ENCODE data around the gene UBE2J2. TPM values are rescaled to one million over a fixed set of nuclear protein-coding genes. Genes with fewer than 3 reads are reported as not detected.
A peak's percentile ranks its signal among the peaks of the same experiment; 100 is the strongest.

The UBE2J2 gene
- total and polyA plus RNA-seq, 11 donors, result 23.3 to 53.6 (median 34.7) TPM

- Histone ChIP-seq H3K9me3 (no peaks in the 10 kb centered on the region), H3K27ac (no peak overlapping the region), H3K27me3 (peaks cover 11 to 28% (median 17%) of the 10 kb centered on the region in 9 donors), H3K36me3 (peaks cover 0 to 12% (median 0%) of the 10 kb centered on the region in 9 donors), H3K4me3 (no peak overlapping the region), H3K4me1 (peaks cover 8 to 36% (median 23%) of the 10 kb centered on the region in 12 donors)
- no peak for DNase-seq
- intact Hi-C loops (cut with DNase I), result loop anchor here in 1 of 10 donors (10.0 kb wide), 1 partner anchor 110 kb away; no protein-coding TSS in a partner anchor
- no peak for ATAC-seq
- TF ChIP-seq POLR2A (IDR thresholded peaks at IDR 0.05) (no peak), CTCF (IDR thresholded peaks at IDR 0.05) (no peak)
- 89 to 91% (median 90%) methylated on average over 19 to 27 of the region's 27 CpGs for WGBS, 4 donors
These were observed 38.5 kb downstream of the UBE2J2 start for GRCh38 chr1:1235016-1235744.

GRCh38 chr1:1234180-1234808, 39.4 kb downstream of the UBE2J2 start:
- ATAC-seq (no peak), DNase-seq (no peak)
- no peak overlapping the region for H3K27ac ChIP-seq
- no peaks in the 10 kb centered on the region for H3K9me3 ChIP-seq
- no peak overlapping the region for H3K4me3 ChIP-seq
- H3K36me3 ChIP-seq, result peaks cover 0 to 12% (median 0%) of the 10 kb centered on the region in 9 donors
- TF ChIP-seq CTCF (IDR thresholded peaks at IDR 0.05), result no peak
- no peak for TF ChIP-seq POLR2A (IDR thresholded peaks at IDR 0.05)
- 93 to 95% (median 94%) methylated on average over 28 of the region's 28 CpGs for WGBS, 4 donors
- H3K27me3 ChIP-seq, result peaks cover 4 to 19% (median 13%) of the 10 kb centered on the region in 9 donors
- peaks cover 8 to 45% (median 32%) of the 10 kb centered on the region in 12 donors for H3K4me1 ChIP-seq
- intact Hi-C loops (cut with DNase I), result loop anchor here in 6 of 10 donors (5.0 to 10.0 kb wide), 4 partner anchors 38 to 117 kb away; partner anchors contain the start of genes C1orf159 (in 2 of the 6) and UBE2J2 (in 2 of the 6)

GRCh38 chr1:1233567-1233892, 40.1 kb downstream of the UBE2J2 start:
- peaks cover 8 to 50% (median 34%) of the 10 kb centered on the region in 12 donors for H3K4me1 ChIP-seq
- ATAC-seq, result no peak
- peak overlapping the region in 2 of 12 donors; percentile 50 to 56 for H3K4me3 ChIP-seq
- intact Hi-C loops (cut with DNase I), result loop anchor here in 6 of 10 donors (2.0 to 10.0 kb wide), 5 partner anchors 39 to 116 kb away; partner anchors contain the start of genes UBE2J2 (in 3 of the 6) and C1orf159 (in 2 of the 6)
- no peaks in the 10 kb centered on the region for H3K9me3 ChIP-seq
- 96 to 97% (median 97%) methylated on average over 15 of the region's 15 CpGs for WGBS, 4 donors
- peaks cover under 1 to 12% (median 6%) of the 10 kb centered on the region in 9 donors for H3K27me3 ChIP-seq
- H3K36me3 ChIP-seq, result peaks cover 0 to 18% (median 3%) of the 10 kb centered on the region in 9 donors
- no peak overlapping the region for H3K27ac ChIP-seq
- no peak for DNase-seq
- no peak for TF ChIP-seq POLR2A (IDR thresholded peaks at IDR 0.05)
- no peak for TF ChIP-seq CTCF (IDR thresholded peaks at IDR 0.05)
